HPDE6-E6E7 (cell line): ENCODE measurements around the gene TBK1.

Experiments used
- DNase-seq: peaks from one replicate; pipeline ENCODE4 v3.0.0; 2011; ENCODE audit warnings: missing footprints; ENCODE audit errors: extremely low spot score

The TBK1 gene

DNA sequence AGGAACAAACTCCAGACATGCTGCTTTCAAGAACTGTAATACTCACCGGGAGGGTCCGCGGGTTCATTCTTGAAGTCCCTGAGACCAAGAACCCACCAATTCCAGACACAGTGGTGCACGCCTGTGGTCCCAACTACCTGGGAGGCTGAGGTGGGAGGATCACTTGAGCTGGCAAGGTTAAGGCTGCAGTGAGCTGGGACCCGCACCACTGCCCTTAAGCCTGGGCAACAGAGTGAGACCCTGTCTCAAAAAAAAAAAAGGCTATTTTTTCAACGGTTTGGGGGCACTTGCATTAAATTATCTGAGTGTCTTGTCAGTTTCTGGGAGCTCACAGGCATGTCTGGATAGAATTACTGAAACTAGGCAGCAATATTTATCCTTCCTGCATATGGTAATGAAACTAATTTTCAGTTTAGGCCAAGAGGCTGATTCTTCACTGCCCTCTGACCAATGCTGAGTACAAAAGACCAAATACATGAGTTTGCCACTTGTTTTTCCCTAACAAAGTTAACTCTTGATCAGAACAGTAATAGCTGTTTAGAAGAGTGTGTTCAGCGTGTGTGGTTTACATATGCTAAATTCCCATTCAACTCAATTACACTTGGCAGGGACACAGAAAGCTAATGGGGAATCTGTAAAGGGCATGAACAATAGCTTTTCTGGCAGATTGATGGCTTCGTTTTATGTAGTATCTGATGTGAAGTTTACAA is 92.6 kb downstream of the TBK1 start:
- no peak for DNase-seq

DNA sequence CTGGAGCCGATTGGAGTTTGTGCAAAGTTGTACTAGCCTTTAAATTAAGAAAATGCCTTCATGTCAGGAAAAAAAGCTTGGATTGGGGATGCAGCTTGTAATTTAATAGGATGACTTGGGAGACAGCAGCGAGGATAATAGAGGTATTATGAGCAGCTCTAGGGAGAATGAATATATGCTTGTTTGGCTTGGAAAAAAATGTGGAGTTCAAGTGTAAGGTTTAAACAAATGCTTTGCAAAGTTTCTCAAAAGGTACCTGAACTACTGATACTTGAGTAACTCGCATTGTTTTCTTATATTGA is 93.1 kb downstream of the TBK1 start:
- DNase-seq = no peak

DNA sequence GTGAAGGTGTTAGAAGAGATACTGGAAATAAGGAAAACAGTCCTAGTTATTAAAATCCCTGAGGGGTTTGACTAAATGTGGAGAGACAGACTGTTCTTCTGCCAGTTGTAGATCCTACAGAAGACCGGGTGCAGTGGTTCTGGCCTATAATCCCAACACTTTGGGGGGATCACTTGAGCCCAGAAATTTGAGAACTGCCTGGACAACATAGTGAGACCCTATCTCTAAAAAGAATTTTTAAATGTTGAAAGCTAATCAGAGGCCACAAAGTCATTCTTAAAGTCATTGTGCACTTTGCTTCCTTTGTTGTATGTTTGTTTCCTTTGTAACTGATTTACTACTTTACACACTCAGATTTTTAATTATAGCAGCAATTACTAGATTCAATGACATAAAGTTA is 97.2 kb downstream of the TBK1 start:
- DNase-seq = no peak

- DNase-seq = no peak
Observed at GRCh38 chr12:64550755-64551154, 98.8 kb downstream of the TBK1 start.

DNA sequence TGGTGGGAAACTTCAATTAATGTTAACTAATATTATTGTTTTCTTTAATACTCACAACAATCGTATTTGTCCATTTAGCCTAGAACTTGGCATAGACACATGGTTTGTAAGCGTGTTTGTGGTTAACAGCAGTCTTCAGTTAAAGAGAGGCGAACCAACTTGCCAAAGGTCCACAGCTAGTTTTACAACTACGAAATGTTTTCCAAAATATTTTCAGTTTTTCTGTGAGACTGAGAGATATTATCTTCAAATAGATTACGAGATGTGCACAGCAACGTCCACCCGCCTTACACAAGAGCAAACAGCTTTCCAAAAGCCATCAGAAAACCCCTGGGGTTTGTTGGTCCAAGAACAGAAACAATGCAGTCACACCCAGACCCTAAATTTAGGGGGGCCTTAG is 99.8 kb downstream of the TBK1 start:
- DNase-seq = no peak
